MV-4-11 (cell line): ENCODE results near the gene LTBP1.
A peak's percentile ranks its signal among the peaks of the same experiment; 100 is the strongest.

Source experiments
- DNase-seq: peaks from one replicate; lab custom pipeline; 2025; lab: John Stamatoyannopoulos, UW

Gene LTBP1

GRCh38 chr2:33081691-33082090 lies 134.9 kb downstream of the LTBP1 start:
- no peak for DNase-seq

- peak; percentile 81 for DNase-seq
Measured at GRCh38 chr2:33083699-33084387, 137.1 kb downstream of the LTBP1 start.

- DNase-seq: peak; percentile 10
Measured at GRCh38 chr2:33084433-33084832, 137.7 kb downstream of the LTBP1 start.

GRCh38 chr2:33085646-33086045 lies 138.9 kb downstream of the LTBP1 start:
- no peak for DNase-seq

GRCh38 chr2:33086400-33087015 lies 139.8 kb downstream of the LTBP1 start:
- DNase-seq: peak; percentile 91

GRCh38 chr2:33090553-33091134 lies 143.9 kb downstream of the LTBP1 start:
- DNase-seq: no peak

- no peak for DNase-seq
Measured at GRCh38 chr2:33091541-33092123, 144.9 kb downstream of the LTBP1 start.

GRCh38 chr2:33093283-33093993 lies 146.7 kb downstream of the LTBP1 start:
- DNase-seq: no peak

- no peak for DNase-seq
Measured at GRCh38 chr2:33094303-33094702, 147.6 kb downstream of the LTBP1 start.

- no peak for DNase-seq
Measured at GRCh38 chr2:33099989-33100388, 153.2 kb downstream of the LTBP1 start.

- no peak for DNase-seq
Measured at GRCh38 chr2:33100921-33101320, 154.2 kb downstream of the LTBP1 start.

- no peak for DNase-seq
Measured at GRCh38 chr2:33104052-33104623, 157.4 kb downstream of the LTBP1 start.

- no peak for DNase-seq
Measured at GRCh38 chr2:33104726-33105125, 158.0 kb downstream of the LTBP1 start.

GRCh38 chr2:33106115-33106514 lies 159.4 kb downstream of the LTBP1 start:
- no peak for DNase-seq

- DNase-seq: no peak
Measured at GRCh38 chr2:33107690-33108482, 161.1 kb downstream of the LTBP1 start.

GRCh38 chr2:33108483-33109443 lies 162.0 kb downstream of the LTBP1 start:
- DNase-seq: no peak

GRCh38 chr2:33110461-33110860 lies 163.7 kb downstream of the LTBP1 start:
- DNase-seq: no peak

GRCh38 chr2:33111002-33111446 lies 164.3 kb downstream of the LTBP1 start:
- DNase-seq: no peak

- DNase-seq: no peak
Measured at GRCh38 chr2:33115196-33115595, 168.4 kb downstream of the LTBP1 start.

- no peak for DNase-seq
Measured at GRCh38 chr2:33115728-33116127, 169.0 kb downstream of the LTBP1 start.
